Measurements from ENCODE around the gene ZNF165. TPM values are rescaled to one million over a fixed set of nuclear protein-coding genes. Genes with fewer than 3 reads are reported as not detected.
"Not testable (repeated sequence)": the region's sequence is repeated elsewhere in the genome, so short reads cannot be mapped to it uniquely, and the experiment has no call there.

The ZNF165 gene
- total RNA-seq, 2 donors from 2014 or later: 0.42 to 0.48 TPM

GRCh38 chr6:28117386-28118050 lies 37.1 kb downstream of the ZNF165 start:
- intact Hi-C loops (cut with DNase I): no loop called here
- no peak for DNase-seq (ENCODE audit: low spot score)

- intact Hi-C loops (cut with DNase I): no loop called here
- DNase-seq (ENCODE audit: low spot score): no peak
Measured at GRCh38 chr6:28118217-28118616, 37.8 kb downstream of the ZNF165 start.

- intact Hi-C loops (cut with DNase I): no loop called here
- no peak for DNase-seq (ENCODE audit: low spot score)
Measured at GRCh38 chr6:28121876-28122275, 41.5 kb downstream of the ZNF165 start.

- intact Hi-C loops (cut with DNase I); DNase-seq (ENCODE audit: low spot score): not testable (repeated sequence)
Measured at GRCh38 chr6:28122283-28122682, 41.9 kb downstream of the ZNF165 start.

- peak; percentile 94 for DNase-seq (ENCODE audit: low spot score)
- intact Hi-C loops (cut with DNase I): no loop called here
Measured at GRCh38 chr6:28124350-28124970, 44.1 kb downstream of the ZNF165 start, which contains the start of gene ZSCAN16. Gene ZSCAN16, plus strand, starts transcription at chr6:28124609. Its CDS starts 835 bp downstream, at chr6:28125444.

- intact Hi-C loops (cut with DNase I): no loop called here
- no peak for DNase-seq (ENCODE audit: low spot score)
Measured at GRCh38 chr6:28124971-28125353, 44.6 kb downstream of the ZNF165 start.

GRCh38 chr6:28125401-28125800 lies 45.0 kb downstream of the ZNF165 start:
- DNase-seq (ENCODE audit: low spot score): no peak
- intact Hi-C loops (cut with DNase I): no loop called here

- intact Hi-C loops (cut with DNase I): loop anchor here (10.0 kb wide), 2 partner anchors 49 to 221 kb away; partner anchors contain the start of gene ZNF165 (in 1 of the 2)
- DNase-seq (ENCODE audit: low spot score): no peak
Measured at GRCh38 chr6:28134015-28134414, 53.6 kb downstream of the ZNF165 start.

- no peak for DNase-seq (ENCODE audit: low spot score)
- intact Hi-C loops (cut with DNase I): loop anchor here (5.0 to 10.0 kb wide), 3 partner anchors 50 to 220 kb away; partner anchors contain the start of genes ZNF165 (in 1 of the 2) and ZSCAN9 (in 1 of the 2)
Measured at GRCh38 chr6:28134716-28135115, 54.3 kb downstream of the ZNF165 start.

GRCh38 chr6:28135393-28135792 lies 55.0 kb downstream of the ZNF165 start:
- intact Hi-C loops (cut with DNase I): loop anchor here (5.0 to 10.0 kb wide), 3 partner anchors 51 to 219 kb away; partner anchors contain the start of genes ZNF165 (in 1 of the 2) and ZSCAN9 (in 1 of the 2)
- no peak for DNase-seq (ENCODE audit: low spot score)

GRCh38 chr6:28136585-28137504 lies 56.5 kb downstream of the ZNF165 start:
- intact Hi-C loops (cut with DNase I): loop anchor here (5.0 to 10.0 kb wide), 3 partner anchors 52 to 218 kb away; partner anchors contain the start of genes ZNF165 (in 1 of the 2) and ZSCAN9 (in 1 of the 2)
- peak; percentile 97 for DNase-seq (ENCODE audit: low spot score)

GRCh38 chr6:28137505-28137981 lies 57.2 kb downstream of the ZNF165 start:
- intact Hi-C loops (cut with DNase I): loop anchor here (5.0 to 10.0 kb wide), 3 partner anchors 53 to 217 kb away; partner anchors contain the start of genes ZNF165 (in 1 of the 2) and ZSCAN9 (in 1 of the 2)

More at GRCh38 chr6:28137505-28137981, 57.2 kb downstream of the ZNF165 start:
- no peak for DNase-seq (ENCODE audit: low spot score)

Other genes starting within 250 kb of the ZNF165 start
- gene OR2B2, start 168.2 kb upstream of the ZNF165 start, total RNA-seq: not detected
- gene OR2B6, start 123.3 kb upstream of the ZNF165 start, total RNA-seq: not detected
- gene ZSCAN16, start 44.0 kb downstream of the ZNF165 start, total RNA-seq: 1 to 10 TPM; 4.8 to 5.3 TPM
- 10 to 100 TPM; 16.9 to 18.6 TPM for gene ZKSCAN8, start 61.3 kb downstream of the ZNF165 start, total RNA-seq
- gene ZSCAN9, start 144.7 kb downstream of the ZNF165 start, total RNA-seq: 10 to 100 TPM in 1 of 2 donors, 1 to 10 TPM in 1; 9.2 to 10.4 TPM
- gene ZKSCAN4, start 171.7 kb downstream of the ZNF165 start, total RNA-seq: 1 to 10 TPM; 3.1 to 5.6 TPM
- gene NKAPL, start 178.7 kb downstream of the ZNF165 start, total RNA-seq: 1 to 10 TPM; 2.7 to 2.8 TPM
- 10 to 100 TPM; 15.8 to 18.8 TPM for gene ZSCAN26, start 186.6 kb downstream of the ZNF165 start, total RNA-seq
- 1 to 10 TPM; 6.0 to 6.4 TPM for gene PGBD1, start 201.0 kb downstream of the ZNF165 start, total RNA-seq

Data from posterior vena cava (tissue), 2 donors.